ENCODE results near the gene TMEM100.

TMEM100 gene

GRCh38 chr17:55693254-55694216 is 29.1 kb downstream of the TMEM100 start:
- no peak overlapping the region for H3K27ac ChIP-seq
- no peak overlapping the region for H3K4me3 ChIP-seq
- no peaks in the 10 kb centered on the region for H3K9me3 ChIP-seq (ENCODE audit: low read depth, low read length)
- no peaks in the 10 kb centered on the region for H3K36me3 ChIP-seq (ENCODE audit: insufficient read depth, low read length)
- no peak for TF ChIP-seq POLR2AphosphoS5 (IDR thresholded peaks at IDR 0.05; ENCODE audit: borderline replicate concordance, low read depth, low read length)
- no peak for TF ChIP-seq FOXP2 (optimal IDR thresholded peaks at IDR 0.05; ENCODE audit: control extremely low read depth, extremely low read length, insufficient read depth)
- no peak for TF ChIP-seq EZH2 (IDR thresholded peaks at IDR 0.05)
- no peak overlapping the region for H3K9ac ChIP-seq (ENCODE audit: insufficient read length)
- DNase-seq (ENCODE audit: low read depth, low spot score), result no peak

GRCh38 chr17:55692276-55692675 is 30.4 kb downstream of the TMEM100 start:
- H3K4me3 ChIP-seq, result no peak overlapping the region
- H3K27ac ChIP-seq, result no peak overlapping the region
- no peaks in the 10 kb centered on the region for H3K36me3 ChIP-seq (ENCODE audit: insufficient read depth, low read length)
- no peaks in the 10 kb centered on the region for H3K9me3 ChIP-seq (ENCODE audit: low read depth, low read length)
- H3K9ac ChIP-seq (ENCODE audit: insufficient read length), result no peak overlapping the region
- DNase-seq (ENCODE audit: low read depth, low spot score), result no peak
- TF ChIP-seq POLR2AphosphoS5 (IDR thresholded peaks at IDR 0.05; ENCODE audit: borderline replicate concordance, low read depth, low read length), result no peak
- TF ChIP-seq EZH2 (IDR thresholded peaks at IDR 0.05), result no peak
- TF ChIP-seq FOXP2 (optimal IDR thresholded peaks at IDR 0.05; ENCODE audit: control extremely low read depth, extremely low read length, insufficient read depth), result no peak

- Histone ChIP-seq H3K36me3 (ENCODE audit: insufficient read depth, low read length) (no peaks in the 10 kb centered on the region), H3K9ac (ENCODE audit: insufficient read length) (no peak overlapping the region), H3K9me3 (ENCODE audit: low read depth, low read length) (no peaks in the 10 kb centered on the region), H3K4me3 (no peak overlapping the region), H3K27ac (no peak overlapping the region)
- no peak for TF ChIP-seq POLR2AphosphoS5 (IDR thresholded peaks at IDR 0.05; ENCODE audit: borderline replicate concordance, low read depth, low read length)
- no peak for DNase-seq (ENCODE audit: low read depth, low spot score)
Measured at GRCh38 chr17:55691666-55692065, 31.0 kb downstream of the TMEM100 start.

GRCh38 chr17:55690105-55690508 is 32.6 kb downstream of the TMEM100 start:
- no peaks in the 10 kb centered on the region for H3K9me3 ChIP-seq (ENCODE audit: low read depth, low read length)
- DNase-seq (ENCODE audit: low read depth, low spot score), result peak; percentile 77
- peak overlapping the region; percentile 26; the same call in 1 of the 2 replicates for H3K4me3 ChIP-seq
- H3K27ac ChIP-seq, result peak overlapping the region; percentile 65
- H3K36me3 ChIP-seq (ENCODE audit: insufficient read depth, low read length), result no peaks in the 10 kb centered on the region
- H3K9ac ChIP-seq (ENCODE audit: insufficient read length), result no peak overlapping the region
- TF ChIP-seq EZH2 (IDR thresholded peaks at IDR 0.05) (no peak), FOXP2 (optimal IDR thresholded peaks at IDR 0.05; ENCODE audit: control extremely low read depth, extremely low read length, insufficient read depth) (peak; percentile 91), POLR2AphosphoS5 (IDR thresholded peaks at IDR 0.05; ENCODE audit: borderline replicate concordance, low read depth, low read length) (peak; percentile 58; the same call in 1 of the 2 replicates)

GRCh38 chr17:55689672-55690071 is 33.0 kb downstream of the TMEM100 start:
- H3K4me3 ChIP-seq, result 0 out of 2 replicates have a peak overlapping the region, but pooled peaks have one; percentile 26
- TF ChIP-seq POLR2AphosphoS5 (IDR thresholded peaks at IDR 0.05; ENCODE audit: borderline replicate concordance, low read depth, low read length) (no peak), EZH2 (IDR thresholded peaks at IDR 0.05) (no peak), FOXP2 (optimal IDR thresholded peaks at IDR 0.05; ENCODE audit: control extremely low read depth, extremely low read length, insufficient read depth) (no peak)
- no peak overlapping the region; the same call in 1 of the 2 replicates for H3K27ac ChIP-seq
- DNase-seq (ENCODE audit: low read depth, low spot score), result no peak
- no peaks in the 10 kb centered on the region for H3K9me3 ChIP-seq (ENCODE audit: low read depth, low read length)
- H3K36me3 ChIP-seq (ENCODE audit: insufficient read depth, low read length), result no peaks in the 10 kb centered on the region
- H3K9ac ChIP-seq (ENCODE audit: insufficient read length), result no peak overlapping the region

- no peaks in the 10 kb centered on the region for H3K9me3 ChIP-seq (ENCODE audit: low read depth, low read length)
- H3K9ac ChIP-seq (ENCODE audit: insufficient read length), result no peak overlapping the region
- no peak overlapping the region for H3K27ac ChIP-seq
- DNase-seq (ENCODE audit: low read depth, low spot score), result no peak
- TF ChIP-seq POLR2AphosphoS5 (IDR thresholded peaks at IDR 0.05; ENCODE audit: borderline replicate concordance, low read depth, low read length) (no peak), FOXP2 (optimal IDR thresholded peaks at IDR 0.05; ENCODE audit: control extremely low read depth, extremely low read length, insufficient read depth) (no peak), EZH2 (IDR thresholded peaks at IDR 0.05) (no peak)
- H3K36me3 ChIP-seq (ENCODE audit: insufficient read depth, low read length), result no peaks in the 10 kb centered on the region
- no peak overlapping the region for H3K4me3 ChIP-seq
Measured at GRCh38 chr17:55688057-55688456, 34.6 kb downstream of the TMEM100 start.

GRCh38 chr17:55687037-55687436 is 35.6 kb downstream of the TMEM100 start:
- Histone ChIP-seq H3K27ac (no peak overlapping the region), H3K9me3 (ENCODE audit: low read depth, low read length) (no peaks in the 10 kb centered on the region), H3K4me3 (no peak overlapping the region), H3K36me3 (ENCODE audit: insufficient read depth, low read length) (no peaks in the 10 kb centered on the region), H3K9ac (ENCODE audit: insufficient read length) (no peak overlapping the region)
- TF ChIP-seq EZH2 (IDR thresholded peaks at IDR 0.05) (no peak), POLR2AphosphoS5 (IDR thresholded peaks at IDR 0.05; ENCODE audit: borderline replicate concordance, low read depth, low read length) (no peak), FOXP2 (optimal IDR thresholded peaks at IDR 0.05; ENCODE audit: control extremely low read depth, extremely low read length, insufficient read depth) (no peak)
- no peak for DNase-seq (ENCODE audit: low read depth, low spot score)

GRCh38 chr17:55683550-55684315 is 38.9 kb downstream of the TMEM100 start:
- no peak for DNase-seq (ENCODE audit: low read depth, low spot score)
- Histone ChIP-seq H3K27ac (no peak overlapping the region), H3K9me3 (ENCODE audit: low read depth, low read length) (no peaks in the 10 kb centered on the region), H3K4me3 (no peak overlapping the region), H3K9ac (ENCODE audit: insufficient read length) (no peak overlapping the region), H3K36me3 (ENCODE audit: insufficient read depth, low read length) (no peaks in the 10 kb centered on the region)
- TF ChIP-seq POLR2AphosphoS5 (IDR thresholded peaks at IDR 0.05; ENCODE audit: borderline replicate concordance, low read depth, low read length) (no peak), FOXP2 (optimal IDR thresholded peaks at IDR 0.05; ENCODE audit: control extremely low read depth, extremely low read length, insufficient read depth) (no peak), EZH2 (IDR thresholded peaks at IDR 0.05) (no peak)

All from SK-N-MC (cell line).